Endodermal cell (in vitro differentiated cells): Measurements from ENCODE around the gene LRP3. TPM values are rescaled to one million over a fixed set of nuclear protein-coding genes. Genes with fewer than 3 reads are reported as not detected.
"Not testable (repeated sequence)": the region's sequence is repeated elsewhere in the genome, so short reads cannot be mapped to it uniquely, and the experiment has no call there.

ENCODE experiments used
- DNase-seq: peaks from one replicate; pipeline ENCODE4 v3.0.0-alpha.2; 2017
- H3K27ac ChIP-seq: 2 replicates; pipeline ENCODE4 v1.5.1; 2013; ENCODE audit warnings: mild to moderate bottlenecking, low read depth, low read length, moderate library complexity
- H3K27me3 ChIP-seq: 2 replicates; pipeline ENCODE4 v1.6.1; 2013; ENCODE audit warnings: mild to moderate bottlenecking, low read length, moderate library complexity; ENCODE audit not compliant: insufficient read depth, control insufficient read depth, poor library complexity, severe bottlenecking
- H3K36me3 ChIP-seq: 2 replicates; pipeline ENCODE4 v1.7.0; 2013; ENCODE audit warnings: mild to moderate bottlenecking, low read length, moderate library complexity; ENCODE audit not compliant: control insufficient read depth, insufficient read depth
- H3K4me1 ChIP-seq: one replicate; pipeline ENCODE4 v1.7.0; 2013; ENCODE audit warnings: low read length; ENCODE audit not compliant: control insufficient read depth, insufficient read depth
- H3K4me3 ChIP-seq: 2 replicates; pipeline ENCODE4 v1.5.1; 2013; ENCODE audit warnings: mild to moderate bottlenecking, low read length, moderate library complexity
- H3K9ac ChIP-seq: 2 replicates; pipeline ENCODE4 v1.6.1; 2013; ENCODE audit warnings: mild to moderate bottlenecking, low read length, moderate library complexity; ENCODE audit not compliant: poor library complexity, severe bottlenecking; ENCODE audit errors: extremely low read depth
- H3K9me3 ChIP-seq: 2 replicates; pipeline ENCODE4 v1.6.1; 2013; ENCODE audit warnings: mild to moderate bottlenecking, low read length, moderate library complexity; ENCODE audit not compliant: control insufficient read depth
- H3K27ac Mint-ChIP-seq: 2 replicates; pipeline ENCODE4 v1.8.0; 2020; ENCODE audit warnings: mixed read lengths
- H3K27me3 Mint-ChIP-seq: 2 replicates; pipeline ENCODE4 v1.8.0; 2021; ENCODE audit warnings: mild to moderate bottlenecking, mixed read lengths; ENCODE audit not compliant: insufficient read depth
- H3K36me3 Mint-ChIP-seq: 2 replicates; pipeline ENCODE4 v1.8.0; 2020; ENCODE audit warnings: low read depth, mixed read lengths
- H3K4me1 Mint-ChIP-seq: 2 replicates; pipeline ENCODE4 v1.8.0; 2020; ENCODE audit warnings: mixed read lengths
- H3K4me3 Mint-ChIP-seq: 2 replicates; pipeline ENCODE4 v1.8.0; 2020; ENCODE audit warnings: mild to moderate bottlenecking, moderate library complexity, mixed read lengths
- H3K9me3 Mint-ChIP-seq: 2 replicates; pipeline ENCODE4 v1.8.0; 2020; ENCODE audit warnings: mild to moderate bottlenecking, mixed read lengths
- WGBS, 2 experiments: methylation state at CpG; one replicate each; pipeline versions ENCODE4 v1.1.5 to v1.1.7; 2013; ENCODE audit warnings: missing lambda C conversion rate in 2 of 2, mixed read lengths in 1 of 2; ENCODE audit not compliant: insufficient coverage in 1 of 2, insufficient read length in 1 of 2; 5-methylcytosine and 5-hydroxymethylcytosine counted together
- total RNA-seq, 2 donors: library from RNA; stranded (reverse); fragmentation: NEBNext Ultra II Directional in 1 of 2; extraction: Animal tissue kit (Norgen Biotek cat#: 25700) in 1 of 2; gene quantifications; 2 replicates in 1 of 2; 3 replicates in 1 of 2; pipeline ENCODE4 v1.2.1, GENCODE V29; 2021
- TF ChIP-seq, protein P1 (sequence below): fragments of 200-600 bp; sonication (generic); conservative IDR thresholded peaks from 2 replicates; pipeline ENCODE4 v1.5.0; 2021; ENCODE audit warnings: antibody characterized with exemption, mild to moderate bottlenecking

The LRP3 gene
- total RNA-seq, 2 donors from 2014 or later: 21.2 to 34.4 TPM

DNA sequence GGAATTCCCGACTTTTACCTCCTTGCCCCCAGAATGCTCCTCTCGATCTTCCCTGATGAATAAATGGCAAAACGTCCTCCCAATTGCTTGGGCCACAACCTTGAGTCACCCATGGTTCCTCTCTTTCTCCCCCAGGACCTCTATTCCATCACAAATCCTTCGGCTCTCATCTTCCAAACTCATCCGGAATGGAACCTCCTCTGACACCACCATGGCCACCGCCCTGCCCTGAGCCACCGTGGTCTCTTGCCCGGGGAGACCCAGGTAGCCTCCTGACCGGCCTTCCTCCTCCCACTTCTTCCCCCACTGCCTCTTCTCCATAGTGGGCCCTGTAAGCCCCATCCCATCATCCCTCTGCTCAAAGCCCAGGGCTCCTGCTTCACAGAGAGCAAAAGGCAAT is 26.6 kb downstream of the LRP3 start:
- Histone ChIP-seq H3K9me3 (no peaks in the 10 kb centered on the region), H3K4me3 (no peak overlapping the region), H3K36me3 (no peaks in the 10 kb centered on the region), H3K9ac (no peak overlapping the region), H3K27me3 (peaks cover 39% of the 10 kb centered on the region), H3K27ac (no peak overlapping the region), H3K4me1 (no peaks in the 10 kb centered on the region)
- Mint-ChIP-seq H3K27me3 (peaks cover 40% of the 10 kb centered on the region), H3K27ac (no peak overlapping the region), H3K36me3 (no peaks in the 10 kb centered on the region), H3K9me3 (no peaks in the 10 kb centered on the region), H3K4me3 (no peak overlapping the region), H3K4me1 (no peaks in the 10 kb centered on the region)
- WGBS, 2 experiments: 85 to 90% methylated on average over 8 to 9 of the region's 9 CpGs
- DNase-seq: no peak
- TF ChIP-seq, protein P1, sequence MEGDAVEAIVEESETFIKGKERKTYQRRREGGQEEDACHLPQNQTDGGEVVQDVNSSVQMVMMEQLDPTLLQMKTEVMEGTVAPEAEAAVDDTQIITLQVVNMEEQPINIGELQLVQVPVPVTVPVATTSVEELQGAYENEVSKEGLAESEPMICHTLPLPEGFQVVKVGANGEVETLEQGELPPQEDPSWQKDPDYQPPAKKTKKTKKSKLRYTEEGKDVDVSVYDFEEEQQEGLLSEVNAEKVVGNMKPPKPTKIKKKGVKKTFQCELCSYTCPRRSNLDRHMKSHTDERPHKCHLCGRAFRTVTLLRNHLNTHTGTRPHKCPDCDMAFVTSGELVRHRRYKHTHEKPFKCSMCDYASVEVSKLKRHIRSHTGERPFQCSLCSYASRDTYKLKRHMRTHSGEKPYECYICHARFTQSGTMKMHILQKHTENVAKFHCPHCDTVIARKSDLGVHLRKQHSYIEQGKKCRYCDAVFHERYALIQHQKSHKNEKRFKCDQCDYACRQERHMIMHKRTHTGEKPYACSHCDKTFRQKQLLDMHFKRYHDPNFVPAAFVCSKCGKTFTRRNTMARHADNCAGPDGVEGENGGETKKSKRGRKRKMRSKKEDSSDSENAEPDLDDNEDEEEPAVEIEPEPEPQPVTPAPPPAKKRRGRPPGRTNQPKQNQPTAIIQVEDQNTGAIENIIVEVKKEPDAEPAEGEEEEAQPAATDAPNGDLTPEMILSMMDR: no peak

DNA sequence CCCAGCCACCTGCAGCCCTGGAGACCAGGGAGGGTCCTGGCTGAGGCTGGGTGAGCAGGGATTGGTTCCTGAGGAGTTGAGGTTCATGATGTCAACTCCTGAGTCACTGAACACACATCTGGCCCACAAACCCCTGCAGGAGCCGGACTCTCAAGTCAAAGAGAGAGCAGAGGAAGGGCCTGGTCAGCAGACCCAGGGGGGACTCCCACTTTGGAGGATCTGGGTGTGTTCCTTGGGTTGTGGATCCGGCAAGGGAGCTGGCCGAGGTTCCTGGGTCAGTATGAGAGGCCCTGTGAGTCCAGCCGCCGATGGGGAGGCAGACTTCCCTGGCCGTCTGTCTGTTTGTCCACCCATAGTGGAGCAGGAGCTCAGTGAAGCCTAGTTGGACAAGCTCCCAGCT is 27.5 kb downstream of the LRP3 start:
- H3K36me3 ChIP-seq: no peaks in the 10 kb centered on the region
- H3K27me3 ChIP-seq: peaks cover 48% of the 10 kb centered on the region
- H3K27ac Mint-ChIP-seq: no peak overlapping the region
- H3K4me1 ChIP-seq: no peaks in the 10 kb centered on the region
- no peak for DNase-seq
- no peaks in the 10 kb centered on the region for H3K9me3 ChIP-seq
- H3K9ac ChIP-seq: no peak overlapping the region
- H3K27ac ChIP-seq: no peak overlapping the region
- H3K27me3 Mint-ChIP-seq: peaks cover 49% of the 10 kb centered on the region
- H3K4me3 Mint-ChIP-seq: no peak overlapping the region
- H3K9me3 Mint-ChIP-seq: peaks cover 2% of the 10 kb centered on the region
- 89 to 92% methylated on average over 3 to 6 of the region's 6 CpGs for WGBS, 2 experiments
- H3K4me3 ChIP-seq: no peak overlapping the region
- TF ChIP-seq, protein P1: no peak
- H3K4me1 Mint-ChIP-seq: peaks cover 3% of the 10 kb centered on the region
- H3K36me3 Mint-ChIP-seq: no peaks in the 10 kb centered on the region

DNA sequence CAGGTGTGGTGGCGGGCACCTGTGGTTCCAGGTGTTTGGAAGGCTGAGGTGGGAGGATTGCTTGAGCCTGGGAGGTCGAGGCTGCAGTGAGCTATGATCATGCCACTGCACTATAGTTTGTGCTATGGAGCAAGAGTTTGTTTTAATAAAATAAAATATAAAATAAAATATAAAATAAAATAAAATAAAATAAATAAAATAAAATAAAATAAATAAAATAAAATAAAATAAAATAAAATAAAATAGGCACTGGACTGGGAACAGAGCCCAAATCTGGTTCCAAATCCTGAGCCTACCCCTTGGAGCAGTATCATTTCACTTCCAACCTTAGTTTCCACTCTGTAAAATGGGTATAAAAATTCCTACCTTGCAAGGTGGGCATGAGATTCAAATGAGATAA is 28.1 kb downstream of the LRP3 start:
- not testable (repeated sequence) for H3K4me1 Mint-ChIP-seq, H3K4me3 Mint-ChIP-seq, H3K27ac ChIP-seq, H3K36me3 ChIP-seq, H3K4me3 ChIP-seq, H3K27ac Mint-ChIP-seq, H3K36me3 Mint-ChIP-seq, H3K4me1 ChIP-seq, DNase-seq, H3K9me3 ChIP-seq, H3K9me3 Mint-ChIP-seq, H3K9ac ChIP-seq
- peaks cover 53% of the 10 kb centered on the region for H3K27me3 ChIP-seq
- H3K27me3 Mint-ChIP-seq: peaks cover 53% of the 10 kb centered on the region
- WGBS, 2 experiments: 95% methylated on average over 2 of the region's 2 CpGs; no CpG with 5 or more reads in 1 of the 2 experiments
